Caco-2 (cell line): Measurements from ENCODE around the gene SVOPL. TPM values are rescaled to one million over a fixed set of nuclear protein-coding genes. Genes with fewer than 3 reads are reported as not detected.

Source experiments
- BruUV-seq: library from RNA; stranded (reverse); fragments of 400-500 nt; replicated peaks from 2 replicates; lab custom pipeline; 2021; lab: Mats Ljungman, UMichigan
- CTCF ChIA-PET: fragments of 300-600 bp; sonication (Branson Sonifier 250); formaldehyde crosslinking; loops from one replicate; lab custom pipeline; 2022; ENCODE audit warnings: antibody characterized with exemption; lab: Charles Lee
- POLR2A ChIA-PET: fragments of 300-600 bp; sonication (Branson Sonifier 250); formaldehyde crosslinking; loops from one replicate; lab custom pipeline; 2022; ENCODE audit warnings: antibody characterized with exemption; lab: Charles Lee
- DNase-seq, 2 experiments: peaks; one replicate each; pipeline versions ENCODE4 v3.0.0 to v3.0.0-alpha.2; 2020 to 2022
- H3K27me3 ChIP-seq: replicated peaks from 2 replicates; pipeline ENCODE4 v1.6.0; 2011; ENCODE audit warnings: low read length; ENCODE audit not compliant: control insufficient read depth, insufficient read depth
- H3K36me3 ChIP-seq: 2 replicates; pipeline ENCODE4 v1.5.1; 2011; ENCODE audit warnings: low read length; ENCODE audit not compliant: control insufficient read depth, insufficient read depth
- H3K4me1 ChIP-seq: fragments of 250-450 bp; sonication (Bioruptor Pico); 2 replicates; pipeline ENCODE4 v1.5.1; 2020; ENCODE audit warnings: mild to moderate bottlenecking
- H3K4me3 ChIP-seq: 2 replicates; pipeline ENCODE4 v1.5.1; 2011; ENCODE audit warnings: low read depth, mild to moderate bottlenecking, control low read depth, low read length
- H3K9me3 ChIP-seq: fragments of 250-450 bp; sonication (Bioruptor Pico); 2 replicates; pipeline ENCODE4 v1.5.1; 2020; ENCODE audit warnings: mild to moderate bottlenecking, moderate library complexity
- H3K27ac Mint-ChIP-seq: one replicate; pipeline ENCODE4 v1.8.0; 2022; ENCODE audit warnings: mixed read lengths; ENCODE audit not compliant: unreplicated experiment
- H3K27me3 Mint-ChIP-seq: one replicate; pipeline ENCODE4 v1.8.0; 2022; ENCODE audit warnings: mixed read lengths; ENCODE audit not compliant: insufficient read depth, unreplicated experiment
- H3K36me3 Mint-ChIP-seq: one replicate; pipeline ENCODE4 v1.8.0; 2022; ENCODE audit warnings: mild to moderate bottlenecking, mixed read lengths; ENCODE audit not compliant: insufficient read depth, unreplicated experiment
- H3K4me1 Mint-ChIP-seq: one replicate; pipeline ENCODE4 v1.8.0; 2022; ENCODE audit warnings: low read depth, mixed read lengths; ENCODE audit not compliant: unreplicated experiment
- H3K4me3 Mint-ChIP-seq: one replicate; pipeline ENCODE4 v1.8.0; 2022; ENCODE audit warnings: mild to moderate bottlenecking, moderate library complexity, mixed read lengths; ENCODE audit not compliant: unreplicated experiment
- H3K9me3 Mint-ChIP-seq: one replicate; pipeline ENCODE4 v1.8.0; 2022; ENCODE audit warnings: mixed read lengths; ENCODE audit not compliant: unreplicated experiment
- intact Hi-C: fragments of 100-400 bp; cut with micrococcal nuclease; formaldehyde crosslinking; loops from one replicate; pipeline ENCODE4 v1.10.0; 2022; ENCODE audit not compliant: unreplicated experiment
- total RNA-seq: library from RNA; stranded (reverse); gene quantifications from 2 replicates; pipeline ENCODE4 v1.2.3, GENCODE V29; 2022
- TF ChIP-seq, protein P1 (sequence below), 2 experiments: fragments of 200-600 bp in 1 of 2; IDR thresholded peaks; 1 replicate in 1 of 2; 2 replicates in 1 of 2; pipeline versions ENCODE4 v1.5.1 to v1.8.0; 2011 to 2022; ENCODE audit warnings: antibody characterized with exemption in 1 of 2, control low read depth in 1 of 2, inconsistent platforms in 1 of 2, low read depth in 1 of 2, low read length in 1 of 2, mild to moderate bottlenecking in 1 of 2, moderate library complexity in 1 of 2; ENCODE audit not compliant: insufficient read depth in 1 of 2, severe bottlenecking in 1 of 2, unreplicated experiment in 1 of 2

Gene SVOPL
- total RNA-seq, 1 experiment from 2014 or later: 0.27 TPM

DNA sequence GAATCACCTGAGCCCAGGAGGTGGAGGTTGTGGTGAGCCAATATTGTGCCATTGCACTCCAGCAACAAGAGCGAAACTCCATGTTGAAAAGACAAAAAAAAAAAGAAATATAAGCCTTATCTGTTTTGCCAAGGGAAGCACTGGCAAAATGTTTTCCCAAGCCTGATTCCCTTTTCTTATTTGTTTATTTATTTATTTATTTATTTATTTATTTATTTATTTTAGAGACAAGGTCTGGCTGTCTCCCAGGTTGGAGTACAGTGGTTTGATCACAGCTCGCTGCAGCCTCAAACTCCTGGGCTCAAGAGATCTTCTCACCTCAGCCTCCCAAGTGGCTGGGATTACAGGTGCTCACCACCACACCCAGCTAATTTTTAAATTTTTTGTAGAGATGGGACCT is 44.2 kb downstream of the SVOPL start:
- no peaks in the 10 kb centered on the region for H3K36me3 ChIP-seq
- Mint-ChIP-seq H3K27ac (no peak overlapping the region), H3K9me3 (no peaks in the 10 kb centered on the region), H3K4me3 (no peak overlapping the region), H3K36me3 (no peaks in the 10 kb centered on the region), H3K27me3 (no peaks in the 10 kb centered on the region), H3K4me1 (peaks cover 15% of the 10 kb centered on the region)
- no TSS peak for BruUV-seq
- no peak overlapping the region for H3K4me3 ChIP-seq
- no peaks in the 10 kb centered on the region for H3K27me3 ChIP-seq
- TF ChIP-seq, protein P1, sequence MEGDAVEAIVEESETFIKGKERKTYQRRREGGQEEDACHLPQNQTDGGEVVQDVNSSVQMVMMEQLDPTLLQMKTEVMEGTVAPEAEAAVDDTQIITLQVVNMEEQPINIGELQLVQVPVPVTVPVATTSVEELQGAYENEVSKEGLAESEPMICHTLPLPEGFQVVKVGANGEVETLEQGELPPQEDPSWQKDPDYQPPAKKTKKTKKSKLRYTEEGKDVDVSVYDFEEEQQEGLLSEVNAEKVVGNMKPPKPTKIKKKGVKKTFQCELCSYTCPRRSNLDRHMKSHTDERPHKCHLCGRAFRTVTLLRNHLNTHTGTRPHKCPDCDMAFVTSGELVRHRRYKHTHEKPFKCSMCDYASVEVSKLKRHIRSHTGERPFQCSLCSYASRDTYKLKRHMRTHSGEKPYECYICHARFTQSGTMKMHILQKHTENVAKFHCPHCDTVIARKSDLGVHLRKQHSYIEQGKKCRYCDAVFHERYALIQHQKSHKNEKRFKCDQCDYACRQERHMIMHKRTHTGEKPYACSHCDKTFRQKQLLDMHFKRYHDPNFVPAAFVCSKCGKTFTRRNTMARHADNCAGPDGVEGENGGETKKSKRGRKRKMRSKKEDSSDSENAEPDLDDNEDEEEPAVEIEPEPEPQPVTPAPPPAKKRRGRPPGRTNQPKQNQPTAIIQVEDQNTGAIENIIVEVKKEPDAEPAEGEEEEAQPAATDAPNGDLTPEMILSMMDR (IDR thresholded peaks at IDR 0.05; ENCODE audit: insufficient read depth in 1 of 2, low read depth in 1 of 2, low read length in 1 of 2, severe bottlenecking in 1 of 2, unreplicated experiment in 1 of 2): no peak
- H3K9me3 ChIP-seq: peaks cover 13% of the 10 kb centered on the region
- H3K4me1 ChIP-seq: peaks cover 39% of the 10 kb centered on the region
- POLR2A ChIA-PET: interaction anchor here (0.6 kb wide), 1 partner anchor 219 kb away, joined by 3 read pairs; no protein-coding TSS in a partner anchor
- intact Hi-C loops: no loop called here
- no peak for DNase-seq
- CTCF ChIA-PET: no interaction called here

DNA sequence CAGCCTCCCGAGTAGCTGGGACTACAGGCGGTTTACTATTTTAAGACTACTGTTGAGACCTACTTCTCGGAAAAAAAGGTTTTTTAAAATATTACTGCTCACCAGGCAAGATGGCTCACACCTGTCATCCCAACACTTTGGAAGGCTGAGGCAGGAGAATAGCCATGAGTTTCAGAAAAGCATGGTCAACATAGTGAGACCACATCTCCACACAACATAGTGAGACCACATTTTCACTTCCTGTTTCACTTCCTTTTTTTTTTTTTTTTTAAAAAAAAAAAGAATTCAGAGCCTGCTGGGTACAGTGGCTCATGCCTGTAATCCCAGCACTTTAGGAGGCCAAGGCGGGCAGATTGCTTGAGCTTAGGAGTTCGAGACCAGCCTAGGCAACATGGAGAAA is 46.5 kb downstream of the SVOPL start:
- H3K27me3 Mint-ChIP-seq: no peaks in the 10 kb centered on the region
- BruUV-seq: no TSS peak
- peaks cover 18% of the 10 kb centered on the region for H3K4me1 ChIP-seq
- intact Hi-C loops: no loop called here
- H3K36me3 ChIP-seq: no peaks in the 10 kb centered on the region
- H3K4me1 Mint-ChIP-seq: peaks cover 6% of the 10 kb centered on the region
- DNase-seq: no peak
- H3K9me3 Mint-ChIP-seq: no peaks in the 10 kb centered on the region
- POLR2A ChIA-PET: no interaction called here
- no peaks in the 10 kb centered on the region for H3K36me3 Mint-ChIP-seq
- H3K9me3 ChIP-seq: peaks cover 13% of the 10 kb centered on the region
- no peak overlapping the region for H3K4me3 Mint-ChIP-seq
- no peak overlapping the region for H3K4me3 ChIP-seq
- H3K27ac Mint-ChIP-seq: no peak overlapping the region
- TF ChIP-seq, protein P1 (IDR thresholded peaks at IDR 0.05; ENCODE audit: insufficient read depth in 1 of 2, low read depth in 1 of 2, low read length in 1 of 2, severe bottlenecking in 1 of 2, unreplicated experiment in 1 of 2): no peak
- CTCF ChIA-PET: no interaction called here
- H3K27me3 ChIP-seq: no peaks in the 10 kb centered on the region

DNA sequence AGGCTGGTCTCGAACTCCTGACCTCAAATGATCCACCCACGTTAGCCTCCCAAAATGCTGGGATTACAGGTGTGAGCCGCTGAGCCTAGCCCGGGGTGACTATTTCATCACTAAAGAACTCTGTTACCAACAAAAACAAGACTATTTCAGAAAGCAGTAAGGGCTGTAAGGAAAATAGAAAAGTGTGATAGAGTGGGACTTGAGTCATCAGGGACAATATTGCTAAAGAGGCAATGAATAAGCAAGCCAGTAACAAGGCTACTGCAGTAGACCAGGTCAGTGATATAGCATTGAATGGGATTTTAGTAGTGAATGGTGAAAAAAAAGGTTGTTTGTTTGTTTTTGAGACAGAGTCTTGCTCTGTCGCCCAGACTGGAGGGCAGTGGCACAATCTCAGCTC is 51.7 kb downstream of the SVOPL start:
- TF ChIP-seq, protein P1 (IDR thresholded peaks at IDR 0.05; ENCODE audit: insufficient read depth in 1 of 2, low read depth in 1 of 2, low read length in 1 of 2, severe bottlenecking in 1 of 2, unreplicated experiment in 1 of 2): no peak
- Histone ChIP-seq H3K4me3 (no peak overlapping the region), H3K36me3 (no peaks in the 10 kb centered on the region), H3K27me3 (no peaks in the 10 kb centered on the region), H3K9me3 (no peaks in the 10 kb centered on the region), H3K4me1 (no peaks in the 10 kb centered on the region)
- CTCF ChIA-PET: no interaction called here
- no peak for DNase-seq
- Mint-ChIP-seq H3K36me3 (no peaks in the 10 kb centered on the region), H3K27me3 (no peaks in the 10 kb centered on the region), H3K9me3 (no peaks in the 10 kb centered on the region), H3K27ac (no peak overlapping the region), H3K4me1 (no peaks in the 10 kb centered on the region), H3K4me3 (no peak overlapping the region)
- intact Hi-C loops: no loop called here
- no TSS peak for BruUV-seq
- POLR2A ChIA-PET: no interaction called here
